Testis (tissue), 2 donors: ENCODE measurements around the gene COASY.

Experiments used
- CTCF ChIP-seq, 3 experiments: fragments of 450-650 bp in 2 of 3; fragments of 200-600 bp in 1 of 3; sonication (generic) in 1 of 3; IDR thresholded peaks; one replicate each; pipeline ENCODE4 v1.5.1; 2016 to 2019; ENCODE audit warnings: antibody characterized with exemption in 3 of 3, mild to moderate bottlenecking in 2 of 3, moderate library complexity in 1 of 3
- POLR2A ChIP-seq: fragments of 450-650 bp; IDR thresholded peaks from one replicate; pipeline ENCODE4 v1.6.1; 2017; ENCODE audit warnings: antibody characterized with exemption, mild to moderate bottlenecking, moderate library complexity

GRCh38 chr17:42553866-42554249 is 8.1 kb upstream of the COASY start:
- TF ChIP-seq CTCF (IDR thresholded peaks at IDR 0.05) (no peak), POLR2A (no peak)
